Testis (tissue), 3 donors: ENCODE data around the gene PCSK2. TPM values are rescaled to one million over a fixed set of nuclear protein-coding genes. Genes with fewer than 3 reads are reported as not detected.

Source experiments
- DNase-seq: peaks from one replicate; pipeline ENCODE4 v3.0.0-alpha.2; 2019
- H3K27ac ChIP-seq, 2 donors: fragments of 200-600 bp; sonication (generic); one replicate each; pipeline ENCODE4 v1.5.1; 2019
- H3K27me3 ChIP-seq: fragments of 200-600 bp; sonication (generic); one replicate; pipeline ENCODE4 v1.5.1; 2019
- H3K36me3 ChIP-seq: fragments of 200-600 bp; sonication (generic); one replicate; pipeline ENCODE4 v1.5.1; 2017; ENCODE audit warnings: low read depth; ENCODE audit errors: missing control alignments
- H3K4me1 ChIP-seq: fragments of 200-600 bp; sonication (generic); one replicate; pipeline ENCODE4 v1.5.1; 2019
- H3K4me3 ChIP-seq, 2 donors: fragments of 200-600 bp; sonication (generic); one replicate each; pipeline ENCODE4 v1.5.1; 2017 to 2019
- H3K9me3 ChIP-seq: fragments of 200-600 bp; sonication (generic); one replicate; pipeline ENCODE4 v1.5.1; 2017
- POLR2A ChIP-seq: fragments of 450-650 bp; IDR thresholded peaks from one replicate; pipeline ENCODE4 v1.6.1; 2017; ENCODE audit warnings: antibody characterized with exemption, mild to moderate bottlenecking, moderate library complexity
- WGBS, 2 donors: methylation state at CpG; one replicate each; pipeline ENCODE4 v1.1.5; 2018; 5-methylcytosine and 5-hydroxymethylcytosine counted together
- intact Hi-C: fragments of 100-400 bp; cut with DNase I; formaldehyde crosslinking; loops from one replicate; pipeline ENCODE4 v1.15.1; 2023; ENCODE audit warnings: low total_unique reads
- polyA plus RNA-seq: library from polyadenylated mRNA; stranded (reverse); fragments of 350-450 nt; fragmentation: Illumina TruSeq; extraction: RNeasy Lipid Tissue Mini Kit (QIAGEN cat#74804); gene quantifications from one replicate; pipeline ENCODE4 v1.2.3, GENCODE V29; 2014; ENCODE audit warnings: low read depth, low replicate concordance; ENCODE audit not compliant: insufficient read depth
- total RNA-seq, 2 donors: library from RNA; depleted of rRNA; stranded (reverse); fragments of >200 nt; gene quantifications; one replicate each; pipeline ENCODE4 v1.2.3, GENCODE V29; 2016
- TF ChIP-seq, protein P1 (sequence below), 3 experiments: fragments of 450-650 bp in 2 of 3; fragments of 200-600 bp in 1 of 3; sonication (generic) in 1 of 3; IDR thresholded peaks; one replicate each; pipeline ENCODE4 v1.5.1; 2016 to 2019; ENCODE audit warnings: antibody characterized with exemption in 3 of 3, mild to moderate bottlenecking in 2 of 3, moderate library complexity in 1 of 3

PCSK2 gene
- total and polyA plus RNA-seq, 3 donors from 2014 or later = 5.1 to 40.5 (median 11.7) TPM

DNA sequence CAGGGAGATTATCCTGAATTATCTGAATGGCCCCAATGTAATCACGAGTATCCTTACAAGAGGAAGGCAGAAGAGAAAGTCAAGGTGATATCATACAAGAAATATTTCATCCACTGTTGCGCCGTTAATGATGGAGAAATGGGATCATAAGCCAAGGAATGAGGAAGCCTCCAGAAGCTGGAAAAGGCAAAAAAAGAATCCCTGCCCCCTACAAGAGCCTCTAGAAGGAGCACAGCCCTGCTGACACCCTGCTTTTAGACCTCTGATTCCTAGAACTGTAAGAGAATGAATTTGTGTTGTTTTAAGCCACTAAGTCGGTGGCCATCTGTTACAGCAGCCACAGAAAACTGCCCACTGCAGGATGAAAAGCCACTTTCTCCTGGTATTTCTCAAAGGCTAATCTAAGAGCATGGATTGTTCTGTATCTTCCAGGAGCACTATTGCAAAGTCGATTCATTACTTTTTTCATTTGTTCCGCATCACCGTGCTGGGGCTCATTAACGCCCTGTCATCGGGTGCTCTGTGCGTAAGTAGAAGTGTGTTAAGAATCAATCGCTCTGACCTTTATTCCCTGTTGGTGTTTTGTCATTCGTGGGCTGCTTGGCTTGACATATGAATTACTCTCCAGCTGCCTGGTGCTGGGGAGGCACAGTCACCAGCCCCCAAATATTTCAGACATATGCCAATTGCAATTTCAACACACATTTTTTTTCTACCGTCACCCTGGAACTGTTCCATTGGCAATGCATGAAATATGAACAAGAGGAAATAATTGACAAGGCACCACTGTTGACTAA, 117.0 kb downstream of the PCSK2 start:
- Histone ChIP-seq H3K4me1 (no peaks in the 10 kb centered on the region), H3K9me3 (no peaks in the 10 kb centered on the region), H3K4me3 (no peak overlapping the region), H3K27me3 (no peaks in the 10 kb centered on the region), H3K36me3 (no peaks in the 10 kb centered on the region), H3K27ac (no peak overlapping the region)
- intact Hi-C loops = no loop called here
- TF ChIP-seq, protein P1, sequence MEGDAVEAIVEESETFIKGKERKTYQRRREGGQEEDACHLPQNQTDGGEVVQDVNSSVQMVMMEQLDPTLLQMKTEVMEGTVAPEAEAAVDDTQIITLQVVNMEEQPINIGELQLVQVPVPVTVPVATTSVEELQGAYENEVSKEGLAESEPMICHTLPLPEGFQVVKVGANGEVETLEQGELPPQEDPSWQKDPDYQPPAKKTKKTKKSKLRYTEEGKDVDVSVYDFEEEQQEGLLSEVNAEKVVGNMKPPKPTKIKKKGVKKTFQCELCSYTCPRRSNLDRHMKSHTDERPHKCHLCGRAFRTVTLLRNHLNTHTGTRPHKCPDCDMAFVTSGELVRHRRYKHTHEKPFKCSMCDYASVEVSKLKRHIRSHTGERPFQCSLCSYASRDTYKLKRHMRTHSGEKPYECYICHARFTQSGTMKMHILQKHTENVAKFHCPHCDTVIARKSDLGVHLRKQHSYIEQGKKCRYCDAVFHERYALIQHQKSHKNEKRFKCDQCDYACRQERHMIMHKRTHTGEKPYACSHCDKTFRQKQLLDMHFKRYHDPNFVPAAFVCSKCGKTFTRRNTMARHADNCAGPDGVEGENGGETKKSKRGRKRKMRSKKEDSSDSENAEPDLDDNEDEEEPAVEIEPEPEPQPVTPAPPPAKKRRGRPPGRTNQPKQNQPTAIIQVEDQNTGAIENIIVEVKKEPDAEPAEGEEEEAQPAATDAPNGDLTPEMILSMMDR (IDR thresholded peaks at IDR 0.05) = no peak
- TF ChIP-seq POLR2A = no peak
- WGBS, 2 donors = 55 to 56% methylated on average over 13 of the region's 13 CpGs
- no peak for DNase-seq

DNA sequence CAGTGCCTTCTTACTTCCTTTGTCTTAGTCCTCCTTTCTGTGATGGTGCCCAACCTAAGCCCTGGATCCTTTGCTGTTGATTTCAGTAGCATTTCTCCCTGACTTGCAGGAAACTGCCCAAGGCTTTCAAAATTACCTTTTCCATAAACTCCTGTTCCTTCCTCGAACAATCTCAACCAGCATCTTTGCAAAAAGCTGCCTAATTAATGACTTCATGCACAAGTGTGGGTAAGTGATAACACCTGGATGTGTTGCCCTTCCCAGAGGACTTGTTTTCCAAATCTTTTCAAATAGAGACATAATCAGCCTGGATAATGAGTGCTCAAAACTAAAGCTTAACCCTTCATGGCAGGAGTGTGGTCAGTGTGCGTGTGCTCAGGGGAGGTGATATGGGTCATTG, 118.0 kb downstream of the PCSK2 start:
- H3K9me3 ChIP-seq = no peaks in the 10 kb centered on the region
- no peak overlapping the region for H3K4me3 ChIP-seq
- intact Hi-C loops = no loop called here
- H3K27me3 ChIP-seq = no peaks in the 10 kb centered on the region
- H3K36me3 ChIP-seq = no peaks in the 10 kb centered on the region
- no peak for TF ChIP-seq POLR2A
- TF ChIP-seq, protein P1 (IDR thresholded peaks at IDR 0.05) = no peak
- H3K4me1 ChIP-seq = no peaks in the 10 kb centered on the region
- H3K27ac ChIP-seq = no peak overlapping the region
- 76 to 88% methylated on average over 2 of the region's 2 CpGs for WGBS, 2 donors
- DNase-seq = no peak

DNA sequence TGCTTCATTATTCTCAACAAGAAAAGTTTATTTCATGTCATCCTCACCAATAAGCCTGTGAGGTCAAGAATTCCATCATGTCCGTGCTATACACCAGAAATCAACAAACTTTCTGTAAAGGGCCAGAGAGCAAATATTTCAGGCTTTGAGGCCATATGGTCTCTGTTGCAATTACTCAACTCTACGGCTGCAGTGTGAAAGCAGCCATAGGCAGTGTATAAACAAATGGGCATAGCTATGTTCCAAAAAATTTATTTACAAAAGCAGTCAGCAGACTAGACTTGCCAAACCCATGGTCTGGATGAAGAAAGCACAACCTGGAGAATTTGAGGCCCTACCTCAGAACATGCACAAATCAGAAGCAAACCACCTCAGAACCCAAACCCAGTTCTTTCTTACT, 118.5 kb downstream of the PCSK2 start:
- no peaks in the 10 kb centered on the region for H3K4me1 ChIP-seq
- intact Hi-C loops = no loop called here
- no peak overlapping the region for H3K4me3 ChIP-seq
- no peaks in the 10 kb centered on the region for H3K27me3 ChIP-seq
- no peak for DNase-seq
- WGBS, 2 donors = 84 to 88% methylated on average over 2 of the region's 2 CpGs
- TF ChIP-seq, protein P1 (IDR thresholded peaks at IDR 0.05) = no peak
- TF ChIP-seq POLR2A = no peak
- H3K27ac ChIP-seq = no peak overlapping the region
- H3K9me3 ChIP-seq = no peaks in the 10 kb centered on the region
- H3K36me3 ChIP-seq = no peaks in the 10 kb centered on the region

GRCh38 chr20:17350321-17350720, 123.5 kb downstream of the PCSK2 start:
- intact Hi-C loops = no loop called here
- TF ChIP-seq, protein P1 (IDR thresholded peaks at IDR 0.05) = no peak
- TF ChIP-seq POLR2A = no peak
- Histone ChIP-seq H3K27me3 (no peaks in the 10 kb centered on the region), H3K9me3 (no peaks in the 10 kb centered on the region), H3K36me3 (no peaks in the 10 kb centered on the region), H3K4me1 (no peaks in the 10 kb centered on the region), H3K27ac (no peak overlapping the region), H3K4me3 (no peak overlapping the region)
- DNase-seq = no peak
- WGBS, 2 donors = 86 to 89% methylated on average over 3 of the region's 3 CpGs

DNA sequence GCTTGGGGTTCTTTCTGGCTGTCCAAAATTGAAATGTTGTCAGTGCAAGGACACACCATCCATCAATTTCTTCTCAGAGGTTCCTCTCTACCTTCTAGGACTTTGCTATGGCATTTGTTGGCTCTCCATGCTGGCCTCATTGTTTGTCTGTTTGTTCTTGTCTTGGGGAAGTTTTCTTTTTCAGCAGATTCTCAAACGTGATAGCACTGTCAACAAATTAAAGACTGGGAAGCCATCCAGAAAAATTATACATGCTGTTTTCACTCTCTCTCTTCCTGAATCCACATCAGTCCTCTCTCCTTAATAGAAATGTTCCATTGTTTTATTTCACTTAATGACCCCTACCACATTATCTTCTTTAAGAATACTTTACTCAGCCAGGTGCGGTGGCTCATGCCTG, 130.4 kb downstream of the PCSK2 start:
- no peaks in the 10 kb centered on the region for H3K36me3 ChIP-seq
- TF ChIP-seq, protein P1 (IDR thresholded peaks at IDR 0.05) = no peak
- no peak for TF ChIP-seq POLR2A
- no peak overlapping the region for H3K27ac ChIP-seq
- no peaks in the 10 kb centered on the region for H3K27me3 ChIP-seq
- no peaks in the 10 kb centered on the region for H3K4me1 ChIP-seq
- DNase-seq = no peak
- WGBS, 2 donors = 58 to 61% methylated on average over 2 of the region's 2 CpGs
- H3K4me3 ChIP-seq = no peak overlapping the region
- intact Hi-C loops = no loop called here
- H3K9me3 ChIP-seq = no peaks in the 10 kb centered on the region
